A549 (cell line): Measurements from ENCODE around the gene LENG8. TPM values are rescaled to one million over a fixed set of nuclear protein-coding genes. Genes with fewer than 3 reads are reported as not detected.
"Not testable (repeated sequence)": the region's sequence is repeated elsewhere in the genome, so short reads cannot be mapped to it uniquely, and the experiment has no call there.

ENCODE experiments used
- ATAC-seq, 2 experiments: fragments of 200-7000 bp in 1 of 2; fragments of >200 bp in 1 of 2; cut with Nextera tagmentation in 1 of 2; cut with Tn5 transposase in 1 of 2; 3 replicates each; pipeline versions ENCODE4 v1.8.0 to v1.9.1; 2018 to 2020; ENCODE audit warnings: mild to moderate bottlenecking in 1 of 2, moderate library complexity in 1 of 2
- CTCF ChIA-PET: fragments of 300-600 bp; sonication (Branson Sonifier 250); formaldehyde crosslinking; extraction: SDS; loops from one replicate; lab custom pipeline; 2021; ENCODE audit warnings: antibody characterized with exemption, inconsistent platforms; lab: Yijun Ruan, JAX
- POLR2A ChIA-PET: fragments of 350-600 bp; formaldehyde crosslinking; extraction: SDS; loops from one replicate; lab custom pipeline; 2021; ENCODE audit warnings: antibody characterized with exemption, inconsistent platforms; lab: Yijun Ruan, JAX
- DNase-seq, 2 experiments: peaks; one replicate each; pipeline versions ENCODE4 v3.0.0 to v3.0.0-alpha.2; 2011 to 2016; ENCODE audit warnings: low read depth in 1 of 2, low spot score in 1 of 2
- FAIRE-seq: peaks from 2 replicates; lab custom pipeline; 2011; peaks lifted over from hg19 to GRCh38; lab: Jason Lieb, UNC
- H3K27ac ChIP-seq, 2 experiments: fragments of >200 bp; sonication (Bioruptor Twin); formaldehyde crosslinking; 3 replicates each; pipeline ENCODE4 v1.5.1; 2016 to 2017
- H3K4me1 ChIP-seq: fragments of >200 bp; sonication (Bioruptor Twin); formaldehyde crosslinking; 3 replicates; pipeline ENCODE4 v1.6.1; 2016
- H3K4me2 ChIP-seq: fragments of >200 bp; sonication (Bioruptor Twin); formaldehyde crosslinking; 3 replicates; pipeline ENCODE4 v1.6.1; 2016
- H3K4me3 ChIP-seq: fragments of >200 bp; sonication (Bioruptor Twin); formaldehyde crosslinking; 3 replicates; pipeline ENCODE4 v1.5.1; 2016
- H3K9me3 ChIP-seq: fragments of >200 bp; sonication (Bioruptor Twin); formaldehyde crosslinking; 3 replicates; pipeline ENCODE4 v1.6.1; 2016
- CBX8 ChIP-seq: fragments of 200-600 bp; sonication (generic); IDR thresholded peaks from 2 replicates; pipeline ENCODE4 v1.6.1; 2016
- CHD2 ChIP-seq: fragments of 150-350 bp; IDR thresholded peaks from 2 replicates; pipeline ENCODE4 v1.6.1; 2014; ENCODE audit warnings: low read length; ENCODE audit not compliant: partially characterized antibody
- ESRRA ChIP-seq: fragments of 150-350 bp; IDR thresholded peaks from 2 replicates; pipeline ENCODE4 v1.6.1; 2014; ENCODE audit warnings: mild to moderate bottlenecking, low read length, borderline replicate concordance
- HOXB13 ChIP-seq: fragments of 250-450 bp; sonication (Bioruptor Pico); IDR thresholded peaks from 2 replicates; pipeline ENCODE4 v1.5.0; 2020; ENCODE audit warnings: low read depth, mild to moderate bottlenecking, moderate library complexity
- KDM1A ChIP-seq: fragments of 200-600 bp; sonication (generic); IDR thresholded peaks from 2 replicates; pipeline ENCODE4 v1.6.1; 2016; ENCODE audit warnings: low read depth, mild to moderate bottlenecking
- MYC ChIP-seq: IDR thresholded peaks from 2 replicates; pipeline ENCODE4 v1.6.1; 2012; ENCODE audit warnings: mild to moderate bottlenecking, inconsistent platforms, low read length, improper control_type of control experiment, borderline replicate concordance
- PHF8 ChIP-seq: fragments of 200-600 bp; sonication (generic); IDR thresholded peaks from 2 replicates; pipeline ENCODE4 v1.6.1; 2016; ENCODE audit warnings: low read depth, mild to moderate bottlenecking, antibody characterized with exemption, moderate library complexity, borderline replicate concordance
- RARB ChIP-seq: fragments of 250-450 bp; sonication (Bioruptor Pico); IDR thresholded peaks from 2 replicates; pipeline ENCODE4 v1.8.0; 2021; ENCODE audit warnings: mild to moderate bottlenecking, moderate library complexity
- REST ChIP-seq: fragments of 200-600 bp; sonication (generic); IDR thresholded peaks from 2 replicates; pipeline ENCODE4 v1.6.1; 2016; ENCODE audit warnings: antibody characterized with exemption, mild to moderate bottlenecking, moderate library complexity
- WGBS: methylation state at CpG from one replicate; pipeline ENCODE4 v1.1.6; 2017; ENCODE audit errors: missing lambda C conversion rate; 5-methylcytosine and 5-hydroxymethylcytosine counted together
- polyA plus RNA-seq, 4 experiments: library from polyadenylated mRNA; depleted of rRNA in 3 of 4; stranded (reverse); fragments of >200 nt; fragmentation: RNase III in 1 of 4; extraction: RNeasy Plus Mini Kit Qiagen cat#74134 plus additional on column Dnase treatment in 1 of 4; gene quantifications; 2 replicates in 3 of 4; 3 replicates in 1 of 4; pipeline ENCODE4 v1.2.3, GENCODE V29; 2011 to 2017

LENG8 gene
- polyA plus RNA-seq, 2 of the 4 experiments (the other 2 are of a cell fraction) = 30.6 to 140 TPM

GRCh38 chr19:54440641-54441040, 8.4 kb upstream of the LENG8 start:
- TF ChIP-seq MYC (no peak), HOXB13 (CRISPR knock-in tag) (no peak)
- ChIA-PET CTCF (interaction anchor here (1.0 to 5.1 kb wide), 6 partner anchors 11 to 49 kb away, joined by 3 to 39 read pairs (median 8); no protein-coding TSS in a partner anchor), POLR2A (interaction anchor here (0.8 to 2.9 kb wide), 2 partner anchors 8 to 23 kb away, joined by 3 to 18 read pairs; partner anchors contain the start of genes LENG8 and LENG9)
- ATAC-seq = no peak
- no peak for DNase-seq
- WGBS = 90% methylated on average over 5 of the region's 5 CpGs
- no peaks in the 10 kb centered on the region for H3K4me1 ChIP-seq
- H3K27ac ChIP-seq = no peak overlapping the region
- H3K4me3 ChIP-seq = no peak overlapping the region
- FAIRE-seq = no peak
- no peaks in the 10 kb centered on the region for H3K9me3 ChIP-seq
- H3K4me2 ChIP-seq = no peak overlapping the region

- Histone ChIP-seq H3K4me2 (no peak overlapping the region), H3K4me3 (no peak overlapping the region), H3K9me3 (no peaks in the 10 kb centered on the region), H3K4me1 (peaks cover 11% of the 10 kb centered on the region), H3K27ac (no peak overlapping the region)
- TF ChIP-seq ESRRA = no peak
- TF ChIP-seq REST = no peak
- no peak for TF ChIP-seq KDM1A
- ChIA-PET CTCF (interaction anchor here (0.6 to 2.5 kb wide), 2 partner anchors 8 to 11 kb away, joined by 3 to 8 read pairs; no protein-coding TSS in a partner anchor), POLR2A (no interaction called here)
- ATAC-seq = no peak
- no peak for DNase-seq
- FAIRE-seq = no peak
- 90% methylated on average over 7 of the region's 7 CpGs for WGBS
These were observed 4.3 kb upstream of the LENG8 start for GRCh38 chr19:54444737-54445136.

- not testable (repeated sequence) for ATAC-seq, FAIRE-seq, H3K27ac ChIP-seq, DNase-seq, H3K9me3 ChIP-seq, H3K4me3 ChIP-seq
- H3K4me2 ChIP-seq = peak overlapping the region; percentile 86
- WGBS = 92% methylated on average over 15 of the region's 15 CpGs
- ChIA-PET POLR2A (interaction anchor here (1.1 kb wide), 1 partner anchor 16 kb away, joined by 4 read pairs; no protein-coding TSS in a partner anchor), CTCF (interaction anchor here (1.2 kb wide), 2 partner anchors 17 to 18 kb away, joined by 3 read pairs; partner anchors contain the start of gene LENG9)
- H3K4me1 ChIP-seq = peaks cover 21% of the 10 kb centered on the region
These were observed 2.6 kb upstream of the LENG8 start for GRCh38 chr19:54446349-54446748.

- Histone ChIP-seq H3K4me3 (peak overlapping the region; percentile 69), H3K27ac (peak overlapping the region; percentile 92 to 95), H3K9me3 (no peaks in the 10 kb centered on the region), H3K4me1 (peaks cover 25% of the 10 kb centered on the region), H3K4me2 (peak overlapping the region; percentile 86)
- peak; percentile 72 for TF ChIP-seq PHF8
- peak; percentile 53; the same call in 1 of the 2 replicates for TF ChIP-seq RARB
- peak; percentile 25 for TF ChIP-seq CHD2
- no peak for TF ChIP-seq CBX8
- ATAC-seq = peak; percentile 61 to 73
- DNase-seq = peak; percentile 71 to 73
- WGBS = under 1% methylated on average over 24 of the region's 34 CpGs
- POLR2A ChIA-PET = interaction anchor here (0.6 to 4.1 kb wide), 15 partner anchors 9 to 959 kb away, joined by 3 to 130 read pairs (median 5); partner anchors contain the start of genes CNOT3, LENG9, MBOAT7 and PRPF31
- FAIRE-seq = no peak
- CTCF ChIA-PET = interaction anchor here (0.6 to 3.4 kb wide), 12 partner anchors 10 to 940 kb away, joined by 3 to 30 read pairs (median 4); partner anchors contain the start of gene LENG9
These were observed 792 bp upstream of the LENG8 start for GRCh38 chr19:54448040-54448773.
